Posterior vena cava (tissue), 2 donors: ENCODE results near the gene PNMT. TPM values are rescaled to one million over a fixed set of nuclear protein-coding genes. Genes with fewer than 3 reads are reported as not detected.

Source experiments
- DNase-seq: peaks from one replicate; pipeline ENCODE4 v3.0.0-alpha.2; 2020; ENCODE audit warnings: low spot score
- intact Hi-C, 2 donors: fragments of 100-400 bp; cut with DNase I; formaldehyde crosslinking; loops; one replicate each; pipeline versions ENCODE4 v1.14.1 to v1.14.2; 2022 to 2023
- total RNA-seq, 2 donors: library from RNA; stranded (reverse); fragmentation: NEBNext Ultra II Directional; extraction: Animal tissue kit (Norgen Biotek cat#: 25700); gene quantifications; one replicate each; pipeline ENCODE4 v1.2.1, GENCODE V29; 2021
- donor health status: DM: yes; HTN: yes; CAD: no.
- donor health status: DM: yes; HTN: yes; CAD: no.

PNMT gene
- total RNA-seq, 2 donors from 2014 or later: 0.62 to 3.1 TPM

DNA sequence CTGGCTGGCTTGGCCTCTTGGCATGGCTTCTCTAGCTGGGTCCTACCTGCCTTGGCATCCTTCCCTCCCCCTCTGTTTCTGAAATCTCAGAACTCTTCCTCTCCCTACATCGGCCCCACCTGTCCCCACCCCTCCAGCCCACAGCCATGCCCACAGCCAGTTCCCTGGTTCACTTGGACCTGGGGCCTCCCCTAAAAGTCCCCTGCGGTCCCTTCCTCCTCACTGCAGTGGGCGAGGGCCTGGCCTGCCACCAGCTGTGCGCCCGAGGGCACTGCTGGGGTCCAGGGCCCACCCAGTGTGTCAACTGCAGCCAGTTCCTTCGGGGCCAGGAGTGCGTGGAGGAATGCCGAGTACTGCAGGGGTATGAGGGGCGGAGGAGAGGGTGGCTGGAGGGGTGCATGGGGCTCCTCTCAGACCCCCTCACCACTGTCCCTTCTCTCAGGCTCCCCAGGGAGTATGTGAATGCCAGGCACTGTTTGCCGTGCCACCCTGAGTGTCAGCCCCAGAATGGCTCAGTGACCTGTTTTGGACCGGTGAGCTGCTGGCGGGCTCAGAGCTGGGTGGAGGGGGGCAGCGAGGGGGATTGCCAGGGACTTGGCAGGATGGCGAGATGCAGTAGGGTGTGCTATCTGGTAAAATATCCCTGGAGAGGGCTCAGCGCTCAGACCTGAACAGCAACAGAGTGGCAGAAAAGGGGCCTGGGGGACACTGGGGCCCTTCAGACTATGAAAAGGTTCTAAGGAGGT, 48.0 kb downstream of the PNMT start:
- DNase-seq: no peak
- intact Hi-C loops: no loop called here

- DNase-seq: no peak
- intact Hi-C loops: no loop called here
Measured at GRCh38 chr17:39716879-39717536, 48.8 kb downstream of the PNMT start.

- no peak for DNase-seq
- intact Hi-C loops: no loop called here
Measured at GRCh38 chr17:39717660-39718059, 49.4 kb downstream of the PNMT start.

GRCh38 chr17:39719563-39720355, 51.5 kb downstream of the PNMT start:
- DNase-seq: no peak
- intact Hi-C loops: no loop called here

Other genes with a start within 250 kb of the PNMT start
- 10 to 100 TPM; 26.4 to 27.1 TPM for gene MED1, start 217.2 kb upstream of the PNMT start, total RNA-seq
- gene CDK12, start 207.0 kb upstream of the PNMT start, total RNA-seq: 10 to 100 TPM; 37.6 to 40.8 TPM
- gene NEUROD2, start 60.5 kb upstream of the PNMT start, total RNA-seq: not detected
- gene PPP1R1B, start 41.5 kb upstream of the PNMT start, total RNA-seq: 1 to 10 TPM in 1 of 2 donors, under 1 TPM in 1; 0.38 to 2.3 TPM
- gene STARD3, start 31.3 kb upstream of the PNMT start, total RNA-seq: 10 to 100 TPM; 32.8 to 35.4 TPM
- 1 to 10 TPM in 1 of 2 donors, under 1 TPM in 1; 0.81 to 1.0 TPM for gene TCAP, start 3.1 kb upstream of the PNMT start, total RNA-seq
- gene PGAP3, start 19.6 kb downstream of the PNMT start, total RNA-seq: 10 to 100 TPM; 12.0 to 12.3 TPM
- 10 to 100 TPM; 33.0 to 42.8 TPM for gene ERBB2, start 31.6 kb downstream of the PNMT start, total RNA-seq
- 10 to 100 TPM; 27.4 to 33.6 TPM for gene MIEN1, start 62.1 kb downstream of the PNMT start, total RNA-seq
- gene GRB7, start 69.5 kb downstream of the PNMT start, total RNA-seq: not detected
- gene IKZF3, start 195.9 kb downstream of the PNMT start, total RNA-seq: 1 to 10 TPM; 1.6 TPM
- not detected for gene ZPBP2, start 199.7 kb downstream of the PNMT start, total RNA-seq